ENCODE results near the gene KLF17.

The KLF17 gene, protein sequence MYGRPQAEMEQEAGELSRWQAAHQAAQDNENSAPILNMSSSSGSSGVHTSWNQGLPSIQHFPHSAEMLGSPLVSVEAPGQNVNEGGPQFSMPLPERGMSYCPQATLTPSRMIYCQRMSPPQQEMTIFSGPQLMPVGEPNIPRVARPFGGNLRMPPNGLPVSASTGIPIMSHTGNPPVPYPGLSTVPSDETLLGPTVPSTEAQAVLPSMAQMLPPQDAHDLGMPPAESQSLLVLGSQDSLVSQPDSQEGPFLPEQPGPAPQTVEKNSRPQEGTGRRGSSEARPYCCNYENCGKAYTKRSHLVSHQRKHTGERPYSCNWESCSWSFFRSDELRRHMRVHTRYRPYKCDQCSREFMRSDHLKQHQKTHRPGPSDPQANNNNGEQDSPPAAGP

DNA sequence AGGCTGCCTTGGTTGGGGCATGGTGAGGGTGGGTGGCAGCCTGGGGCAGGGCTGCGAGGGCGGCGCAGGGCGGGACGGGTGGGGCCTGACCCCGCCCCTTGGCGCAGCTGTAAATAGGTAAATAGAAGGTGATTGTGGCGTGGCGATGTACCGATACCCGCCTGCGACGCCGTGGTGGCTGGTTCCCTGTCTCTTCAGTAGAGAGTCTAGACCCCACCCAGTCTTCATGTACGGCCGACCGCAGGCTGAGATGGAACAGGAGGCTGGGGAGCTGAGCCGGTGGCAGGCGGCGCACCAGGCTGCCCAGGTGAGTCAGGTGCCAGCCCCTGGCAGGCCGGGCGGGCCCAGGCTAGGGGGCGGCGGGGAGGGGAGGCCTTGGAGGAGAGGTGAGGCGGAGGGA lies at the start of gene KLF17:
Gene KLF17 (plus strand): TSS at position 140 of the 400 bp plus-strand sequence. CDS start 87 bp downstream, at position 227.
- DNase-seq (ENCODE audit: low read depth): no peak
- TF ChIP-seq, protein P1, sequence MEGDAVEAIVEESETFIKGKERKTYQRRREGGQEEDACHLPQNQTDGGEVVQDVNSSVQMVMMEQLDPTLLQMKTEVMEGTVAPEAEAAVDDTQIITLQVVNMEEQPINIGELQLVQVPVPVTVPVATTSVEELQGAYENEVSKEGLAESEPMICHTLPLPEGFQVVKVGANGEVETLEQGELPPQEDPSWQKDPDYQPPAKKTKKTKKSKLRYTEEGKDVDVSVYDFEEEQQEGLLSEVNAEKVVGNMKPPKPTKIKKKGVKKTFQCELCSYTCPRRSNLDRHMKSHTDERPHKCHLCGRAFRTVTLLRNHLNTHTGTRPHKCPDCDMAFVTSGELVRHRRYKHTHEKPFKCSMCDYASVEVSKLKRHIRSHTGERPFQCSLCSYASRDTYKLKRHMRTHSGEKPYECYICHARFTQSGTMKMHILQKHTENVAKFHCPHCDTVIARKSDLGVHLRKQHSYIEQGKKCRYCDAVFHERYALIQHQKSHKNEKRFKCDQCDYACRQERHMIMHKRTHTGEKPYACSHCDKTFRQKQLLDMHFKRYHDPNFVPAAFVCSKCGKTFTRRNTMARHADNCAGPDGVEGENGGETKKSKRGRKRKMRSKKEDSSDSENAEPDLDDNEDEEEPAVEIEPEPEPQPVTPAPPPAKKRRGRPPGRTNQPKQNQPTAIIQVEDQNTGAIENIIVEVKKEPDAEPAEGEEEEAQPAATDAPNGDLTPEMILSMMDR (IDR thresholded peaks at IDR 0.05; ENCODE audit: low read length, missing control alignments): no peak
- no peak within 1 kb of the TSS for H3K4me3 ChIP-seq (replicated peaks; ENCODE audit: low read depth, low read length)

DNA sequence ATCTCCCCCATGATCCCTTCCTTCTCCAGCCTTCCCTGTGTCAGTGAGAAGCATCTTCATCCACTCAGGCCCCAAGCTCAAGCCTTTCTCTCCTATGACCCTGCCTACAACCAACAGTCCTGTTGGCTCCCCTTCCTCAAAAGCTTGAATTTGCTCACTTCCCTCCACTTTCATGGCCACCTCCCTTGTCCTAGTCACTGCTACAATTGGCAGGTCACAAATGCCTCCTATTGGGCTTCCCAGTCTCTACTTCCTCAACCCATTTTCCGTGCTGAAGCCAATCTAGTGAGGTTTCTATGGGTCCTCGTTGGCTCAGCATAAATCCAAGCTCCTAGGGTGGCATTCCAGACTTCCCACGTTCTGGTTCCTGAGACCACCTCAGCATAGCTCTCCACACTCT lies 47.2 kb upstream of the KLF17 start:
- TF ChIP-seq, protein P1 (IDR thresholded peaks at IDR 0.05; ENCODE audit: low read length, missing control alignments): no peak
- H3K4me3 ChIP-seq (replicated peaks; ENCODE audit: low read depth, low read length): no peak overlapping the region

DNA sequence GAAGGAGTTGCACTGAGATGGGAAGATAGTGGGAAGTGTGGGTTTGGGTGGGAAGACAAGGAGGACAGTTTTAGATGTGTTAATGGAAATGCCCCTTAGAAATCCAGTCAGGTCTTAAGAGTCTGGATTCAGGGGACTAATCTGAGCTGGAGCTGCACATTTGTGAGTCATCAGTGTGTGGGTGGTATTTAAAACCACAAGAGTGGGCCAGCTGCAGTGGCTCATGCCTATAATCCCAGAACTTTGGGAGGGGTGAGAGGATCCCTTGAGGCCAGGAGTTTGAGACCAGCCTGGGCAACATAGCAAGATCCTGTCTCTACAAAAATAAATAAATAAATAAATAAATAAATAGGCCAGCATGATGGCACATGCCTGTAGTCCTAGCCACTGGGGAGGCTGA lies 46.4 kb upstream of the KLF17 start:
- no peak overlapping the region for H3K4me3 ChIP-seq (replicated peaks; ENCODE audit: low read depth, low read length)
- DNase-seq (ENCODE audit: low read depth): peak; percentile 93
- TF ChIP-seq, protein P1 (IDR thresholded peaks at IDR 0.05; ENCODE audit: low read length, missing control alignments): no peak

More for the DNA sequence above, 47.2 kb upstream of the KLF17 start:
- DNase-seq (ENCODE audit: low read depth): no peak

DNA sequence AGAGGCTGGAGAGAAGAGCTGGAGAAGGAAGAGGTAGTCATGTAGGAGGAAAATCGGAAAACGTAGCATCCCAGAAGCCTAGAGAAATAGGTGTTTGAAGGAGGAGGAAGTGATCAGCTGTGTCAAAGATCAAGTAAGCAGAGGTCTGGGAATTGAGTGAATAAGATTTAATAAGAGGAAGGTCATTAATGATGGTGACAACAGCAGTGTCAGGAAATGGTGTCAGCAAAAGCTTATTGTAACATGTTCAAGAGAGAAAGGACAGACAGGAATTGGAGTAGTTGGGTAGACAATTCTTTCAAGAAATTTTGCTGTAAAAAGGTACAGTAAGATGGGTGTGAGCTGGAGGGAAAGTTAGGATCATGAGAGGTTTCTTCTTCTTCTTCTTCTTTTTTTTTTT lies 45.8 kb upstream of the KLF17 start:
- DNase-seq (ENCODE audit: low read depth): no peak
- TF ChIP-seq, protein P1 (IDR thresholded peaks at IDR 0.05; ENCODE audit: low read length, missing control alignments): no peak
- H3K4me3 ChIP-seq (replicated peaks; ENCODE audit: low read depth, low read length): no peak overlapping the region

DNA sequence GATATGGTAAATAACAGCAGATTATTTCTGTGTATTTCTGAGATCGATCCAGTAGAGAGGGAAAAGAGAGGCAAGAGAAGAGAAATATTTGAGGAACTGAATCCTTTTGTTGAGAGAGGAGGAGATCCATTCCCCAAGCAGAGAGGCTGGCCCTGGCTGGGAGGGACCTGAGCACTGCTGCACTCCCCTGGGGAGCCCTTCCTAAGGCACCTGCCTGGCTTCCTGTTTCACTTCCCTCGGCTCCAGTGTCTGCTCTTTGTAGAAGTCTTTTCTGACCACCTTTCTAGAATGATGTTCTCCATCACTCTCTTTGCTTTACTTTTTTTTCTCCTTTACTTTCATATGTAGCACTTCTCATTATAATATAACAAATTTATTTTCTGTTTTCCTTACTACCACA lies 45.1 kb upstream of the KLF17 start:
- TF ChIP-seq, protein P1 (IDR thresholded peaks at IDR 0.05; ENCODE audit: low read length, missing control alignments): no peak
- H3K4me3 ChIP-seq (replicated peaks; ENCODE audit: low read depth, low read length): no peak overlapping the region
- no peak for DNase-seq (ENCODE audit: low read depth)

DNA sequence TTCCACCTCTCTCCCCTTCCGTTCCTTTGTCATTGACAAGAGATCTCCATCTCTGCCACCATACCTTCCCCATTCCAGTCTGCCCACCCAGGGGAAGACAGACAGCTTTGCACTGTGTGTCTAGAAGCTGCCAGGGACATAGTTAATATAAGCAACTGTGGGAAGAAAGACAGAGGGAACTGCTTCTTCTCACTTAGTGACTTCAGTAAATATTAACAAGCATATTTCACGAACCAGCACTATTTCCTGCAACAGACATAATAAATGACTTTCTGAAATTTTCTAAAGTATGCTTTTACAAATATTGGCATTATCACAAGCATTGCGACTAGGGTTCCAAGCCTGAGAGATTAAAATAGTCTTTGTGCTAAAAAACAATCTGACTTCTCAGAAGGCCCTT lies 44.2 kb upstream of the KLF17 start:
- DNase-seq (ENCODE audit: low read depth): no peak
- no peak overlapping the region for H3K4me3 ChIP-seq (replicated peaks; ENCODE audit: low read depth, low read length)
- TF ChIP-seq, protein P1 (IDR thresholded peaks at IDR 0.05; ENCODE audit: low read length, missing control alignments): no peak

DNA sequence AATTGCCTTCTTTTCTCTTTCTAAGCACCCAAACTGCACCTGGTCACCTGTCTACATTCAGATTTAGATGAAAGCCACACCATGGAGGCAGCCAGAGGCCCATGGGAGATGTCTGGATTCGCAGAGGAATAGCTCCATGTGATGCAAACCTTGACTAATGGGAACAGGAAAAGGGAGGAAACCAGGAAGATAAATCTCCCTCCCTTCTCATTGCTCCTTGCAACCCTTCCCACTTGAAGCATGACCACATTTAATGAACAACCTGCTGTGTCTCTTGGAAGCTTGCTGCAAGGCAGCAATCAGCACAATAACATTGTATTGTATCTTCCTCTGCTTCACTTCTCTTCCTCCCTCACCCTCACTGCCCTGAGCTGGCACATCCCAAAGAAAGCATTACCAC lies 42.6 kb upstream of the KLF17 start:
- TF ChIP-seq, protein P1 (IDR thresholded peaks at IDR 0.05; ENCODE audit: low read length, missing control alignments): no peak
- DNase-seq (ENCODE audit: low read depth): peak; percentile 87
- no peak overlapping the region for H3K4me3 ChIP-seq (replicated peaks; ENCODE audit: low read depth, low read length)

Data from fibroblast of pulmonary artery (primary cell).